GM12878 (cell line): ENCODE data around the gene LIMK1. TPM values are rescaled to one million over a fixed set of nuclear protein-coding genes. Genes with fewer than 3 reads are reported as not detected.

Experiments used
- ATAC-seq: fragments of 200-7000 bp; cut with Tn5 transposase; 3 replicates; pipeline ENCODE4 v1.9.1; 2020; ENCODE audit warnings: mild to moderate bottlenecking, moderate library complexity
- BruUV-seq: library from RNA; stranded (reverse); fragments of 400-500 nt; replicated peaks from 2 replicates; lab custom pipeline; 2021; lab: Mats Ljungman, UMichigan
- CTCF ChIA-PET: fragments of 300-600 bp; sonication (Branson Sonifier 250); formaldehyde crosslinking; extraction: SDS; loops from one replicate; lab custom pipeline; 2021; ENCODE audit warnings: inconsistent platforms; lab: Yijun Ruan, JAX
- POLR2A ChIA-PET: fragments of 350-600 bp; formaldehyde crosslinking; extraction: SDS; loops from one replicate; lab custom pipeline; 2021; ENCODE audit warnings: inconsistent platforms; lab: Charles Lee
- RAD21 ChIA-PET: fragments of 300-600 bp; sonication (Branson Sonifier 250); formaldehyde crosslinking; loops from one replicate; lab custom pipeline; 2023; ENCODE audit warnings: antibody characterized with exemption; ENCODE audit not compliant: unreplicated experiment; lab: Charles Lee
- SMC1A ChIA-PET: fragments of 300-600 bp; sonication (Branson Sonifier 250); formaldehyde crosslinking; loops from one replicate; lab custom pipeline; 2023; ENCODE audit not compliant: unreplicated experiment, uncharacterized antibody; lab: Charles Lee
- DNase-seq: peaks from one replicate; pipeline ENCODE4 v3.0.0-alpha.2; 2011; ENCODE audit warnings: low read depth, low spot score
- FAIRE-seq: peaks from 3 replicates; lab custom pipeline; 2011; peaks lifted over from hg19 to GRCh38; lab: Jason Lieb, UNC
- H2AFZ ChIP-seq: 2 replicates; pipeline ENCODE4 v1.6.0; 2011; ENCODE audit warnings: low read depth, low read length, control low read depth; ENCODE audit not compliant: control insufficient read depth
- H3K27ac ChIP-seq: 2 replicates; pipeline ENCODE4 v1.5.1; 2011; ENCODE audit warnings: control low read depth; ENCODE audit not compliant: control insufficient read depth, insufficient read depth
- H3K27me3 ChIP-seq, 2 experiments: replicated peaks in 1 of 2; 2 replicates each; pipeline versions ENCODE4 v1.6.0 to v1.6.1; 2011; ENCODE audit warnings: low read length in 1 of 2; ENCODE audit not compliant: control insufficient read depth in 2 of 2, insufficient read depth in 2 of 2
- H3K36me3 ChIP-seq, 2 experiments: 2 replicates each; pipeline ENCODE4 v1.5.1; 2011; ENCODE audit warnings: low read length in 1 of 2; ENCODE audit not compliant: control insufficient read depth in 2 of 2, insufficient read depth in 2 of 2
- H3K4me1 ChIP-seq: 2 replicates; pipeline ENCODE4 v1.6.1; 2011; ENCODE audit warnings: mild to moderate bottlenecking, low read length, moderate library complexity, mixed read lengths; ENCODE audit not compliant: control insufficient read depth, insufficient read depth
- H3K4me2 ChIP-seq: 2 replicates; pipeline ENCODE4 v1.6.0; 2011; ENCODE audit warnings: control low read depth; ENCODE audit not compliant: control insufficient read depth, insufficient read depth
- H3K4me3 ChIP-seq: fragments of 200-600 bp; sonication (generic); 2 replicates; pipeline ENCODE4 v1.5.1; 2016
- H3K79me2 ChIP-seq: 2 replicates; pipeline ENCODE4 v1.6.0; 2011; ENCODE audit warnings: low read length; ENCODE audit not compliant: control insufficient read depth, insufficient read depth
- H3K9ac ChIP-seq: 2 replicates; pipeline ENCODE4 v1.8.0; 2011; ENCODE audit warnings: low read length, control low read depth, mixed read lengths; ENCODE audit not compliant: control insufficient read depth, insufficient read depth
- H3K9me3 ChIP-seq: replicated peaks from 3 replicates; pipeline ENCODE4 v1.5.1; 2011; ENCODE audit warnings: mild to moderate bottlenecking, low read length; ENCODE audit not compliant: control insufficient read depth, insufficient read depth
- H4K20me1 ChIP-seq: 2 replicates; pipeline ENCODE4 v1.6.0; 2011; ENCODE audit not compliant: control insufficient read depth, insufficient read depth
- BACH1 ChIP-seq: fragments of 450-650 bp; IDR thresholded peaks from 2 replicates; pipeline ENCODE4 v1.6.1; 2017; ENCODE audit warnings: mild to moderate bottlenecking, borderline replicate concordance
- MEF2B ChIP-seq: fragments of 450-650 bp; IDR thresholded peaks from 2 replicates; pipeline ENCODE4 v1.6.1; 2018; ENCODE audit warnings: mild to moderate bottlenecking, moderate library complexity; ENCODE audit not compliant: partially characterized antibody, poor library complexity, severe bottlenecking
- SIN3A ChIP-seq: IDR thresholded peaks from 2 replicates; pipeline ENCODE4 v1.6.1; 2012; ENCODE audit warnings: low read depth, low read length, improper control_type of control experiment
- SPI1 ChIP-seq: IDR thresholded peaks from 2 replicates; pipeline ENCODE4 v1.6.1; 2011; ENCODE audit warnings: low read depth, mild to moderate bottlenecking, low read length, moderate library complexity, borderline replicate concordance; ENCODE audit not compliant: insufficient read depth
- WGBS: methylation state at CpG from one replicate; pipeline ENCODE4 v1.1.6; 2016; ENCODE audit warnings: low lambda C conversion rate; ENCODE audit not compliant: insufficient replicate concordance, insufficient coverage; ENCODE audit errors: missing lambda C conversion rate; 5-methylcytosine and 5-hydroxymethylcytosine counted together
- in situ Hi-C: fragments of 300-500 bp; cut with MboI; formaldehyde crosslinking; loops from 9 replicates; pipeline ENCODE4 v1.14.3; 2018; ENCODE audit warnings: mixed read lengths
- intact Hi-C: fragments of 100-400 bp; cut with micrococcal nuclease; formaldehyde crosslinking; loops from one replicate; pipeline ENCODE4 v1.14.2; 2022; ENCODE audit not compliant: unreplicated experiment
- polyA plus RNA-seq, 11 experiments: library from polyadenylated mRNA; depleted of rRNA in 4 of 11; unstranded in 6 of 11; stranded (reverse) in 5 of 11; fragments of >200 nt; fragmentation: Nextera tagmentation in 4 of 11; fragmentation: Illumina TruSeq in 1 of 11; extraction: Ambion mirVana in 4 of 11; extraction: Trizol in 1 of 11; gene quantifications; 1 replicate in 1 of 11; 2 replicates in 10 of 11; pipeline versions ENCODE4 v1.2.1 to v1.2.3, GENCODE V29; 2011 to 2016; ENCODE audit warnings: inconsistent platforms in 2 of 11, missing spikeins in 2 of 11, low read depth in 1 of 11
- total RNA-seq, 4 experiments: library from RNA; depleted of rRNA in 3 of 4; stranded (reverse); fragments of >200 nt in 3 of 4; fragmentation: Illumina TruSeq in 1 of 4; extraction: Trizol in 1 of 4; gene quantifications; 2 replicates each; pipeline versions ENCODE4 v1.2.1 to v1.2.3, GENCODE V29; 2013 to 2021
- TF ChIP-seq, protein P1 (sequence below): IDR thresholded peaks from 2 replicates; pipeline ENCODE4 v1.6.1; 2011; ENCODE audit warnings: mild to moderate bottlenecking, low read depth, low read length, moderate library complexity; ENCODE audit not compliant: insufficient replicate concordance

Gene LIMK1
- total and polyA plus RNA-seq, 10 of the 15 experiments (the other 5 are each of a cell fraction or from before 2014, with no cell fraction given), result 0.71 to 59.4 (median 28.8) TPM

- H3K36me3 ChIP-seq, result no peaks in the 10 kb centered on the region
- ChIA-PET SMC1A (no interaction called here), POLR2A (no interaction called here), RAD21 (no interaction called here), CTCF (interaction anchor here (0.6 to 1.6 kb wide), 2 partner anchors 69 to 158 kb away, joined by 3 read pairs; no protein-coding TSS in a partner anchor)
- DNase-seq (no peak), FAIRE-seq (no peak), ATAC-seq (no peak)
- H3K79me2 ChIP-seq, result no peaks in the 10 kb centered on the region
- H3K27ac ChIP-seq, result no peak overlapping the region
- TF ChIP-seq BACH1 (no peak), SIN3A (no peak), SPI1 (no peak), MEF2B (no peak)
- TF ChIP-seq, protein P1, sequence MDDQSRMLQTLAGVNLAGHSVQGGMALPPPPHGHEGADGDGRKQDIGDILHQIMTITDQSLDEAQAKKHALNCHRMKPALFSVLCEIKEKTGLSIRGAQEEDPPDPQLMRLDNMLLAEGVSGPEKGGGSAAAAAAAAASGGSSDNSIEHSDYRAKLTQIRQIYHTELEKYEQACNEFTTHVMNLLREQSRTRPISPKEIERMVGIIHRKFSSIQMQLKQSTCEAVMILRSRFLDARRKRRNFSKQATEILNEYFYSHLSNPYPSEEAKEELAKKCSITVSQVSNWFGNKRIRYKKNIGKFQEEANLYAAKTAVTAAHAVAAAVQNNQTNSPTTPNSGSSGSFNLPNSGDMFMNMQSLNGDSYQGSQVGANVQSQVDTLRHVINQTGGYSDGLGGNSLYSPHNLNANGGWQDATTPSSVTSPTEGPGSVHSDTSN, result no peak
- no peak overlapping the region for H3K4me2 ChIP-seq
- H3K4me1 ChIP-seq, result peaks cover 3% of the 10 kb centered on the region
- in situ Hi-C loops (no loop called here), intact Hi-C loops (no loop called here)
- 72% methylated on average over 16 of the region's 16 CpGs for WGBS
- no peaks in the 10 kb centered on the region for H3K27me3 ChIP-seq
- H3K9me3 ChIP-seq, result no peaks in the 10 kb centered on the region; the same call in 2 of the 3 replicates
- H3K9ac ChIP-seq, result no peak overlapping the region
- no peaks in the 10 kb centered on the region for H4K20me1 ChIP-seq
- no TSS peak for BruUV-seq
- no peak overlapping the region for H3K4me3 ChIP-seq
- no peak overlapping the region for H2AFZ ChIP-seq
These were observed 55.6 kb downstream of the LIMK1 start for GRCh38 chr7:74138945-74139843.
